PC-3 (cell line): Measurements from ENCODE around the gene FOXE1. TPM values are rescaled to one million over a fixed set of nuclear protein-coding genes. Genes with fewer than 3 reads are reported as not detected.

Source experiments
- ATAC-seq: fragments of 200-7000 bp; cut with Tn5 transposase; 2 replicates; pipeline ENCODE4 v1.9.1; 2020; ENCODE audit warnings: mild to moderate bottlenecking, moderate library complexity
- BruUV-seq: library from RNA; stranded (reverse); fragments of 400-500 nt; replicated peaks from 2 replicates; lab custom pipeline; 2021; lab: Mats Ljungman, UMichigan
- CTCF ChIA-PET: fragments of 300-600 bp; sonication (Branson Sonifier 250); formaldehyde crosslinking; loops from one replicate; lab custom pipeline; 2022; ENCODE audit warnings: antibody characterized with exemption; lab: Charles Lee
- POLR2A ChIA-PET: fragments of 300-600 bp; sonication (Branson Sonifier 250); formaldehyde crosslinking; loops from one replicate; lab custom pipeline; 2022; ENCODE audit warnings: antibody characterized with exemption; ENCODE audit not compliant: unreplicated experiment; lab: Charles Lee
- DNase-seq: peaks from one replicate; pipeline ENCODE4 v3.0.0-alpha.2; 2015
- H2AFZ ChIP-seq: fragments of 300-600 bp; sonication (generic); 2 replicates; pipeline ENCODE4 v1.6.0; 2016; ENCODE audit warnings: antibody characterized with exemption, low read length
- H3F3A ChIP-seq: fragments of 300-600 bp; sonication (generic); one replicate; pipeline ENCODE4 v1.6.0; 2017; ENCODE audit warnings: antibody characterized with exemption, low read length, control low read depth, mild to moderate bottlenecking; ENCODE audit not compliant: unreplicated experiment
- H3K27ac ChIP-seq: fragments of 300-600 bp; sonication (generic); 2 replicates; pipeline ENCODE4 v1.5.1; 2016; ENCODE audit warnings: mild to moderate bottlenecking, low read length
- H3K27me3 ChIP-seq: fragments of 300-600 bp; sonication (generic); 2 replicates; pipeline ENCODE4 v1.6.1; 2016; ENCODE audit warnings: low read length, mixed read lengths
- H3K36me3 ChIP-seq: fragments of 300-600 bp; sonication (generic); 2 replicates; pipeline ENCODE4 v1.6.1; 2016; ENCODE audit warnings: low read depth, mixed run types, low read length, mixed read lengths
- H3K4me1 ChIP-seq: fragments of 300-600 bp; sonication (generic); 2 replicates; pipeline ENCODE4 v1.5.1; 2016; ENCODE audit warnings: low read length; ENCODE audit not compliant: insufficient read depth
- H3K4me2 ChIP-seq: fragments of 300-600 bp; sonication (generic); 2 replicates; pipeline ENCODE4 v1.6.0; 2016; ENCODE audit warnings: low read length
- H3K4me3 ChIP-seq: fragments of 300-600 bp; sonication (generic); 2 replicates; pipeline ENCODE4 v1.5.1; 2016; ENCODE audit warnings: mild to moderate bottlenecking, low read length, mixed read lengths
- H3K79me2 ChIP-seq: fragments of 300-600 bp; sonication (generic); 2 replicates; pipeline ENCODE4 v1.6.1; 2017; ENCODE audit warnings: low read length, mixed read lengths
- H3K9ac ChIP-seq: fragments of 300-600 bp; sonication (generic); 2 replicates; pipeline ENCODE4 v1.6.0; 2016; ENCODE audit warnings: mild to moderate bottlenecking, low read length
- H3K9me2 ChIP-seq: fragments of 300-600 bp; sonication (generic); replicated peaks from 2 replicates; pipeline ENCODE4 v1.6.1; 2016; ENCODE audit warnings: mixed run types, low read length, mixed read lengths
- H3K9me3 ChIP-seq: fragments of 300-600 bp; sonication (generic); 2 replicates; pipeline ENCODE4 v1.6.1; 2016; ENCODE audit warnings: low read length, mixed read lengths
- H4K20me1 ChIP-seq: fragments of 300-600 bp; sonication (generic); 2 replicates; pipeline ENCODE4 v1.6.1; 2016; ENCODE audit warnings: low read length, mixed read lengths
- CTCF ChIP-seq: fragments of 300-600 bp; sonication (generic); conservative IDR thresholded peaks from 2 replicates; pipeline ENCODE4 v1.5.1; 2017; ENCODE audit warnings: antibody characterized with exemption, low read depth, mild to moderate bottlenecking, low read length
- EZH2 ChIP-seq: fragments of 300-600 bp; sonication (generic); IDR thresholded peaks from one replicate; pipeline ENCODE4 v1.6.1; 2017; ENCODE audit warnings: antibody characterized with exemption, mild to moderate bottlenecking, low read length; ENCODE audit not compliant: unreplicated experiment
- EZH2phosphoT487 ChIP-seq: fragments of 300-600 bp; sonication (generic); IDR thresholded peaks from 2 replicates; pipeline ENCODE4 v1.6.1; 2018; ENCODE audit warnings: mild to moderate bottlenecking, antibody characterized with exemption, low read length, borderline replicate concordance
- intact Hi-C: fragments of 100-400 bp; cut with micrococcal nuclease; formaldehyde crosslinking; loops from 2 replicates; pipeline ENCODE4 v1.9.0; 2023
- total RNA-seq: library from RNA; depleted of rRNA; stranded (reverse); fragments of >200 nt; gene quantifications from 2 replicates; pipeline ENCODE4 v1.2.3, GENCODE V29; 2014

The FOXE1 gene
- total RNA-seq, 1 experiment from 2014 or later, result not detected

GRCh38 chr9:97875111-97875510, 22.1 kb downstream of the FOXE1 start:
- CTCF ChIA-PET, result no interaction called here
- Histone ChIP-seq H3K27me3 (no peaks in the 10 kb centered on the region), H4K20me1 (no peaks in the 10 kb centered on the region), H3K27ac (no peak overlapping the region), H2AFZ (no peak overlapping the region), H3K36me3 (no peaks in the 10 kb centered on the region), H3K4me1 (peaks cover 36% of the 10 kb centered on the region), H3K9me2 (no peaks in the 10 kb centered on the region), H3K4me2 (no peak overlapping the region), H3K9me3 (no peaks in the 10 kb centered on the region), H3K4me3 (no peak overlapping the region), H3F3A (peaks cover 4% of the 10 kb centered on the region), H3K9ac (no peak overlapping the region), H3K79me2 (no peaks in the 10 kb centered on the region)
- BruUV-seq, result no TSS peak
- intact Hi-C loops, result no loop called here
- ATAC-seq, result no peak
- TF ChIP-seq EZH2phosphoT487 (no peak), CTCF (no peak), EZH2 (no peak)
- POLR2A ChIA-PET, result no interaction called here
- no peak for DNase-seq

- Histone ChIP-seq H3K9me3 (no peaks in the 10 kb centered on the region), H3F3A (peaks cover 4% of the 10 kb centered on the region), H3K9ac (no peak overlapping the region), H3K27me3 (no peaks in the 10 kb centered on the region), H3K4me2 (peak overlapping the region; percentile 72), H2AFZ (no peak overlapping the region), H4K20me1 (no peaks in the 10 kb centered on the region), H3K27ac (peak overlapping the region; percentile 84), H3K4me3 (no peak overlapping the region; the same call in 1 of the 2 replicates), H3K36me3 (no peaks in the 10 kb centered on the region), H3K79me2 (no peaks in the 10 kb centered on the region), H3K9me2 (no peaks in the 10 kb centered on the region), H3K4me1 (peaks cover 36% of the 10 kb centered on the region)
- ATAC-seq (no peak), DNase-seq (no peak)
- ChIA-PET CTCF (no interaction called here), POLR2A (no interaction called here)
- no TSS peak for BruUV-seq
- TF ChIP-seq EZH2phosphoT487 (no peak), CTCF (no peak), EZH2 (no peak)
- intact Hi-C loops, result no loop called here
Measured at GRCh38 chr9:97876061-97876460, 23.0 kb downstream of the FOXE1 start.

GRCh38 chr9:97880336-97880735, 27.3 kb downstream of the FOXE1 start:
- TF ChIP-seq EZH2phosphoT487, result no peak
- Histone ChIP-seq H3K4me1 (peaks cover 22% of the 10 kb centered on the region), H3K36me3 (no peaks in the 10 kb centered on the region), H3K9ac (no peak overlapping the region), H3F3A (peaks cover 4% of the 10 kb centered on the region), H3K4me3 (no peak overlapping the region), H3K27me3 (no peaks in the 10 kb centered on the region), H3K4me2 (no peak overlapping the region), H4K20me1 (no peaks in the 10 kb centered on the region), H3K9me3 (no peaks in the 10 kb centered on the region), H3K79me2 (no peaks in the 10 kb centered on the region), H3K27ac (no peak overlapping the region), H3K9me2 (no peaks in the 10 kb centered on the region), H2AFZ (no peak overlapping the region)
- ATAC-seq (no peak), DNase-seq (no peak)
- intact Hi-C loops, result no loop called here
- CTCF ChIA-PET, result no interaction called here
- POLR2A ChIA-PET, result no interaction called here
- no TSS peak for BruUV-seq
